ENCODE results near the gene RIMS1.

GRCh38 chr6:72374172-72374571 is 487.8 kb downstream of the RIMS1 start:
- TF ChIP-seq ZFP3 (CRISPR knock-in tag; IDR thresholded peaks at IDR 0.05) = no peak
- no peak for TF ChIP-seq ZC3H10 (CRISPR knock-in tag; IDR thresholded peaks at IDR 0.05)
- no peak for TF ChIP-seq TOX (CRISPR knock-in tag; IDR thresholded peaks at IDR 0.05; ENCODE audit: borderline replicate concordance)
- no peak for TF ChIP-seq PATZ1 (CRISPR knock-in tag; IDR thresholded peaks at IDR 0.05; ENCODE audit: borderline replicate concordance)
- no peak for TF ChIP-seq CSRNP3 (CRISPR knock-in tag; IDR thresholded peaks at IDR 0.05)
- no peak for TF ChIP-seq SNAI2 (CRISPR knock-in tag; IDR thresholded peaks at IDR 0.05)
- TF ChIP-seq ZFP30 (CRISPR knock-in tag; IDR thresholded peaks at IDR 0.05) = no peak
